GM19240 (cell line): ENCODE measurements around the gene AVEN.

Experiments used
- DNase-seq: peaks from one replicate; pipeline ENCODE4 v3.0.0; 2011; ENCODE audit warnings: low spot score; ENCODE audit not compliant: insufficient read length

Gene AVEN

GRCh38 chr15:33915571-33916407 lies 123.2 kb downstream of the AVEN start:
- no peak for DNase-seq

- no peak for DNase-seq
These were observed 125.5 kb downstream of the AVEN start for GRCh38 chr15:33913459-33913858.

DNA sequence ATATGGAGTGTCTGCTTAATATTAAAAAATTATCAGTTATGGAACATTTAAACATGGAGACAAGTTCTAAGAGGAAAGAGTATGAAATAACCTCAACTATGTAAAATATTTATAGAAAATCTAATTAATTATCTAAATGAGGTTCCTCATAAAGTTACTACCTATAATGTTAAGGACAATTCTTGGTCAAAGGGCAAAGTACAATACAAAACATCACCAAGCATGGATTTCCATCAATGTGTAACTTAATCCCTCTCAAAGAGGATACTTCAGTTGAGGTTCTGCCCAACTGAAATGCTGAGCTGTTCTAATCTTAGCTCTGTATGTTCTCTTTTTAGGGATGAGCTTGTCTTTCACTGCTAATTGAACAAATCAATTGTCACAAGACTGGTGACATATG lies 126.7 kb downstream of the AVEN start:
- DNase-seq, result no peak

DNA sequence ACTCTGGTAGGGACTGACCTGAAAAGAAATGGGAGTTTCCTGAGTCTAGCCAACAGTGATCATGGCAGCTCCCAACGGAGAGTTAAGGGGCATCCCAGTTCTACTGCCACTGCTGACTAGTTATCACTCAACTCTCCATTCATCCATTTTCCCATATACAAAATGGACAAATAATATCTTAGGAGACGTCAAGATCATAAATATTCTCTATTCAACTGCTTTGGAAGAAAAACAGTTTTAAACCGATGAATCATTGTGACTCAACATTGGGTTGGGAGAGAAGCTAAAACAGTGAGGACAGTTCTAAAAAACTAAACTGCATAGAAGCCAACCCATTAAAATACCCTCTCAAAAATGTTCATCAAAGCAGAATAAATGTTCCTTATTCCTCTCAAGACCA lies 128.3 kb downstream of the AVEN start:
- no peak for DNase-seq

GRCh38 chr15:33908406-33908805 lies 130.6 kb downstream of the AVEN start:
- DNase-seq, result no peak

GRCh38 chr15:33907326-33907725 lies 131.7 kb downstream of the AVEN start:
- DNase-seq, result no peak

DNA sequence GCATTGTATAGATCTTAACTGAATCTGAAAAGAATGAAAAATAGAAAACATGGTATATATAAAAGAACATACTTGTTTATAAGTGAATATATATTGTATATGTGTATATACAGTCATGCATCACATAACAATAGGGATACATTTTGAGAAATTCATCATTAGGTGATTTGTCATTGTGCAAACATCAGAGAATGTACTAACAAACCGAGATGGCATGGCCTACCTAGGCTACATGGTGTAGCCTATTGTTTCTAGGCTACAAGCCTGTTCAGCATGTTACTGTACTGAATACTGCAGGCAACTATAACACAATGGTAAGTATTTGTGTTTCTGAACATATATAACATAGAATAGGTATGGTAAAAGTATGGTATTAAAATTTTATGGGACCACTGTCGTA lies 135.3 kb downstream of the AVEN start:
- DNase-seq, result no peak

GRCh38 chr15:33902043-33902442 lies 137.0 kb downstream of the AVEN start:
- DNase-seq, result no peak

DNA sequence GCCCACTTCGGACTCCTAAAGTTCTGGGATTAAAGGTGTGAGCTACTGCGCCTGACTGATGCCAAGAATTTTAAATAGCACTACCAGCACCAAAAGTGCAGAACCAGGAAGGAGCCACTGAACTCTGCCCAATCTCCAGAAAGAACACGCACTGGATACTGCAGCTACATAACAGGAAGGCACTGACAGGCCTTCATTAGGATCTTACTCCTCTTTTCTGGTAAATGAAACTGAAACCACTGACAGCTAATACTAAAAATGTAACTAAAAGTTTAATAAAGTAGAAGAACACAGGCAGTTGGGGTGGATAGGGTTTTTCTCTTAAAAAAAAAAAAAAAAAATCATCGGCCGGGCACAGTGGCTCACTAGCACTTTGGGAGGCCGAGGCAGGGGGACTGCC lies 144.8 kb downstream of the AVEN start:
- no peak for DNase-seq

DNA sequence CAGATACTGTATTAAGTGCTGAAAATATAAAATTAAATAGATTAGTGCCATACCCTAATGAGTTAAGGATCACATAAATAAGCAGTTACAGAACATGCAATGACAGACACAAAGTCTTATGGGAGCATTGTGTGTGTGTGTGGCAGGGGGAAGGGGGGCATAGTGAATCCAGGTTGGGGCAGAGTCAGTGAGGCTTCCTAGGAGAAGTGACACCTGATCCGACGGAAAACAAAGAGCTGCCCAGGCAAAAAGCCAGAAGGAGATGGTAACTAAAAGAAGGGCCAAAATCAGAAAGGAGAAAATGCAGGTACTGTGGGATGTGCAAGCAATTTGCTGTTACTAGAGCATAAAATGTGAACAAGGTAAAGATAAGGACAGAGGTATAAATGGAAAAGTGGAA lies 150.8 kb downstream of the AVEN start:
- DNase-seq, result no peak

GRCh38 chr15:33882921-33883320 lies 156.1 kb downstream of the AVEN start:
- no peak for DNase-seq

DNA sequence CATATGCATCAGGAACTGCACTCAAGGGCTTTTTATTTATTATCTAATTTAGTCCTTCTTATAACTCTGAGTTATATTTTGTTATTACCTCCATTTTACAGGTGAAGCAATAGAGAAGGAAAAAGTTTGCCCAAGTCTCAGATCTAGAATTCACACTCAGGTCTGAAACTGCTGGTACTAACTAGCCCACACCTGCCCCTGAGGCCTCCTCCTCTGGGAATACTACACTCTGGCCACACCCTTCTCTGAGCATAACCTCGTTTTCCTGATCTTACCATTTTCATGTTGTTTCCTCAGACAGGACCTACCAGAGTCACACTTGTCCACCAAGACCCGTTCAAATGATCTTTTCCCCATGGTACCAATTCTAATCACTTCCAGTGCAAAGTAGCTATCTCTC lies 164.8 kb downstream of the AVEN start:
- no peak for DNase-seq

DNA sequence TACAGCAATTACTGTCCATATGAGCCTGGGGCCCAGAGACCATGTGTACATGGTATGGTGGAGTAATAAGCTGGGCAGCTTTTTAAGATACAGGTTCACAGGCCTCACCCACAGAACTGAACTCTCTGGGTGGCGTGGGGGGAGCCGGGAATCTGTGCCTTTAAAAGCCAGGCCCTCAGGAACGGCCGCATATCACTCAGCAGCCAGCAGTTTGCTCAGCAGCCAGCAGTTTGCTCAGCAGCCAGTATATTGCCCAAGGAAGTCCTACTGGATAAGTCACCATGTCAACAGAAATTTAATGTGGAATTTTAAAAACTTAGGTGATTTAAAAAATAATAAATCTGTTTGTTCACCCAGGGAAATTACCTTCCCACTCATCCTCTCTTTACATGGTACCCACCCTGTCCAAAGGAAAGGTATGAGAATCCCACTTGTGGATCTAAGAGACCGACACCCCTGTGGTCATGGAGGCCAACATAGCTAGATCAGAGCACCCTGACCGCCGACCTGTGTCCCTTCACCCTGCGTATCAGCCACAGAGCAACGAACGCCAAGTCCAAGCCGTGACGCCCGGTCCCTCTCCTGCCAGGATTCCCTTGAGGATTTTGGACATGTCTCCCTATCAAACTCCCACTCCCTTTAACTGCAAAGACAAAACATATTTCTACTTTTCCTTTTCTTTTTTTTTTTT lies 166.4 kb downstream of the AVEN start:
- DNase-seq, result no peak

DNA sequence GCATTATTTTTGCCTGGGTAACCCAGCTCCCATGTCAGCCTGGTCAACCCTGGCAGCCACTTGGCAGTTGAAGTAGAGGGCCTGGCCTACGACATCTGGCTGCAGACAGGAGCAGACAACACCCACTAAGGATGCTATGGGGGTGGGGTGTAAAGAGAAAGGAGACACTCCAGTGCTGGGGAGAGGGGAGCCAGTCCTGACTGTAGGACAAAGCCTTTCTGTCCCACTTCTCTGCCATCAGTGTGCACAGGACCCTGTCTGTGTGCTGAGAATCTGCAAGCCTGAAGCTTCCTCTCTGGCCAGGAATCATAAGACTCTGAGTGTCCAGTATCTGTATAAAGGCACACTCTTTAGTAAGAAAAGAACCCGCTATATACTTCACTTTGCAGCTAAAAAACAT lies 167.0 kb downstream of the AVEN start:
- no peak for DNase-seq

DNA sequence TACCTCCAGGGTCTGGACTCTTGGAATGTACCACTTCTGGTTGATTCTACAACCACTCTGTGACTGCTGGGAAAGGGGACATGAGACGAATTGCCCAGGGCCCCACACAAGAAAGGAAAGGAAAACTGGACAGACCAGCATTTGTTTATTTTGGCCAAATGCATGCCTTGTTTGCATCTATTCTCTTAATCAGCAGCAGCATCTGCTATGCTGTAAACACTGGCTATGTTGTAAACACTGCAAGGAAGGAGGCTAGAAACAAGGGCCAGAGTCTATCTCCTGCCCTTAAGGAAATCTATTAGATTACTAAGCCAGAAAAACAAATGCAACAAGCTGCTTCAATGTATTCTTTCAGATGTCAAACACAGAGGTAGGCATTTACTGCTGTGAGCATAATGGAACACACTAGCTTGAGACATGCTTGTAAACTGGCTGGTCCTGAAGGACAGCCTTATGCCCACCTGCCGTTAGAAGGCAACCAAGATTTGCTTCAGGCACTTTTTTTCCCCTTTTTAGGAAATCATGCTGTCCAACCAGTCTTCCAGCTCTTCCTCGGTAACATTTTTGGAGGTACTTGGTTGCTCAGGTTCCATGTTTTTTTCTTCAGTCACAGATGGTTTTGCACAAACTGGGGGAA lies 172.8 kb downstream of the AVEN start:
- DNase-seq, result no peak

DNA sequence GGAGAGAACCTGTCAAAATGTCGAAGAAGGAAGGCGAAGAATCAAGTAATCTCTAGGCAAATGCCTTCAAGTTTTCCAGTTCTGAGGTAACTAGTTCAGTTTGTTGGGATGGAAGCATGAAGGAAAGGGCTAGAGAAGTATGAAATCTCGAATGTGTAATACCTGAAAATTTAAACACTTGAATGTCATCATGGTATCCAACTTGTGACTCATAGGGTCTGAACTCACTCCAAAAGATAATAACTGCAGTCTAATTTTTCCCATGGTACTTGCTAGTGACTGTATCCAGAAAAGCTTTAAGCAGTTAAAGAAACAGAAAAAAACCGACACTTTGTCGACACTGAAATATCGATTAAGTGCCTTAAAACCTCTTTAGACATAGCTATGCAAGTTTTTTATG lies 173.6 kb downstream of the AVEN start:
- no peak for DNase-seq

- no peak for DNase-seq
These were observed 174.5 kb downstream of the AVEN start for GRCh38 chr15:33864360-33865075.

DNA sequence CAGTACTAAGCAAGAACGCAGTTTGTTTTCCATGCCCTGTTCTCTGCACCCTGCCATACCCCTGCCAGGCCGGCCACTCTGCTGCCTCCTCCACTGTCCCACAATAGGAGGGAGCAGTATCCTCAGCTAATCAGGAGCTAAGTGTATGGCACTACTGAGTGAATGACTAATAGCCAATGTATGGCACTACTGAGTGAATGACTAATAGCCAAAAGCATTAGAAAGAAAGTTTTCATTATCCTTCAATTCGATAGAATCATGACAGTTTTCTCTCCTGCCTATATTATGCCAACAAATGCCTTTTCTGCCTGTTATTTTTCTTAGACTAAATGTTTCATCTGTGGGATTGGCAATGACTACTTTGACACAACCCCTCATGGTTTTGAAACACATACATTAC lies 178.2 kb downstream of the AVEN start:
- DNase-seq, result no peak

- no peak for DNase-seq
These were observed 178.9 kb downstream of the AVEN start for GRCh38 chr15:33859992-33860545.

DNA sequence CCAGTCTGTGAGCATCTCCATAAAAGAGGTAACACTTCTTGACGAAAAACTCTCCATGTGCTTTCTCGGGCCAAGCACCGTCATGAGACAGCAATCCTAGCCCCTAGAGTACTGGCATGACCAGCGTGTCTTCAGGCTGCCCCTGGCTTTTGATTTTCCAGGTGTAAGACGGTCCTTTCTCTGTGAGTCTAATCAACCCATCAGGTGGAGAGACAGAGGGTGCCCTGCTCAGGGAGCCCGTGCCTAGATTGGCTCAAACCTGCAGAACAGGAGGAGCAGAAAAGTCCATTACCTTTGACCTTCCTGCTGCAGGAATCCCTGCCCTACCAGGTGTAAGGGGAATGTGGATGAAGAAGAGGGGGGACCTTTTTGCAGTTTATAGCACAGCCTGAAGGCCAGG lies 180.2 kb downstream of the AVEN start:
- no peak for DNase-seq

GRCh38 chr15:33857726-33858125 lies 181.3 kb downstream of the AVEN start:
- no peak for DNase-seq

GRCh38 chr15:33852570-33852969 lies 186.4 kb downstream of the AVEN start:
- DNase-seq, result no peak
